GM18499 (cell line): Measurements from ENCODE around the gene GNAZ.

Source experiments
- ATAC-seq: cut with Tn5 transposase; IDR thresholded peaks from one replicate; pipeline ENCODE4 v1.9.1; 2021; ENCODE audit warnings: moderate number of reproducible peaks; ENCODE audit not compliant: insufficient read depth, unreplicated experiment

GNAZ gene

DNA sequence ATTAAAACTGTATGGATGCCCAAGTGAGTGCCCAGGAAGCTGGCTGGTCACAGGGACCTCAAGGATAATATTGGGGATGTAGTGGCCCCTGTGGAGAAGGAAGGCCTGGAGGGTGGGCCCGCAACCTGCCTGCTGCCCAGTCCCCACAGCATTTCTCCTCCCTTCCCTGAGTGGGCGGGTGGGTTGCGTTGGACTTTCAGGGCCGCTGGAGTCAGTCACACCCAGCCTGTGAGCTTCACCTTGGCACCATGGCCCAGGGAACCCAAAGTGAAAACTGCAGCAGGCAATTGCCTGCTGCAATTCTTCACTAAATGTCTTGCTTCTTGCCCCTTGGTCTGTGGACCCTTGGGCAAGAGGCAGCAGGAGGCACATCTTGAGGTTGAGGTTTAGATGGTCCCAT, 4.7 kb downstream of the GNAZ start:
- ATAC-seq: no peak

DNA sequence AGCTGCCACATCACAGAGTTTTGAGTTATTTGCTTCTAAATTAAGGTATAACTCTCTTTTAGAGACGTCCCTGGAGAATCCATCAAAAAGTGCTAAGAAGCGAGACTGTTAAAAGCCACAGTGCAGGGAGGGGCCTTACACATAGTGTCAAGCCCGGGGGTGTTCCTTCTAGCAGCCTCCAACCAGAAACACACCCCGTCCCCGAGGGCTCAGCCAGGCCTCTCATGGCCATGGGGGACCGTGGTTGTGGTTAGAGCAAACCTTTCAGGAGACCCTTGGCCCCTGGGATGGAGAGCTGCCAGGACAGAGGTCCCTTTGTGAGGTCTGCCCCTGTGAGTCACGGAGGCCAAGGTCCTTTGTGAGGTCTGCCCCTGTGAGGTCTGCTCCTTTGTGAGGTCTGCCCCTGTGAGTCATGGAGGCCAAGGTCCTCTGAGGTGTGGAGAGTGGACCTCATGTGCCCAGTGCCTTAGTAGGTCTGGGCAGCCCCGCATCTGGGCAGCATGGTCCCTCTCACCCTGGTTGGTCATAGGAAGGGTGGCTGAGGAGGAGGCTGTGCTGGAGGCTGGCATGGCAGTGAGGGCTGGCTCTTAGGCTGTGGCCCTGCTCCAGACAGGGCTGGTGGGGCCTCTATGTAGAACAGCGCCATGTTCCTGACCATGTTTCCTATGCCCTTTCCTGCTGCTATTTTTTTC, 5.4 kb downstream of the GNAZ start:
- ATAC-seq: no peak

DNA sequence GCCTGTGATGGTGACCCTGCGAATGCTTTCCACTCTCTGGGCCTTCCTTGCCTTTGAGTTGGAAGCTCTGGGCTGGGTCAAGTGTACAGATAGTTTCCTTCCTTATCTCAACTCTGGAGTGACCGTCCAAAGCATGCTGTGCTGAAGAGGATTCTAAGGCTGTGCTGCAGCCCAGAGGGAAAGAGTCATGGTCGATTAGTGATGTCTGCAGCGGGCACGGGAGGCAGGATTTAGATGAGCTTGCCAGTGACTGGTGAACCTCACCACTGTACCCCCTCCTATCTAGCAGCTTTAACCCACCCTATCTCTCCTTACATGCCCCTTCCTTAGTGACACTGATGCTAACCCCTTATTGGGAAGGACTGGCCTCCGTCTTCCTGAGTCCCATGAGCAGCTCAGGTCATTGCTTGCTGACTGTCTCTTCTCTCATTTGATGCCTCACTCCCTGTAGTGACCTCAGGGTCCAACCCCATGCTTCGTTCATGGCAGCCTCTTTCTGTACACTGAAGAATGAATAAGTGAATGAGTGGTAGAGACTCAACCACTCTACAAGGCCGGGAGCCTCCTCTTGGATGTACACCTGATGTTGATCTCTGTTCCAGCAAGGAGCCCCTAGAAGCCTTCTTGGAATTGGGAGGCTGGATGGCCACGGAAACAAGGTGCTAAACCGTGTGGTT, 6.7 kb downstream of the GNAZ start:
- ATAC-seq: no peak

DNA sequence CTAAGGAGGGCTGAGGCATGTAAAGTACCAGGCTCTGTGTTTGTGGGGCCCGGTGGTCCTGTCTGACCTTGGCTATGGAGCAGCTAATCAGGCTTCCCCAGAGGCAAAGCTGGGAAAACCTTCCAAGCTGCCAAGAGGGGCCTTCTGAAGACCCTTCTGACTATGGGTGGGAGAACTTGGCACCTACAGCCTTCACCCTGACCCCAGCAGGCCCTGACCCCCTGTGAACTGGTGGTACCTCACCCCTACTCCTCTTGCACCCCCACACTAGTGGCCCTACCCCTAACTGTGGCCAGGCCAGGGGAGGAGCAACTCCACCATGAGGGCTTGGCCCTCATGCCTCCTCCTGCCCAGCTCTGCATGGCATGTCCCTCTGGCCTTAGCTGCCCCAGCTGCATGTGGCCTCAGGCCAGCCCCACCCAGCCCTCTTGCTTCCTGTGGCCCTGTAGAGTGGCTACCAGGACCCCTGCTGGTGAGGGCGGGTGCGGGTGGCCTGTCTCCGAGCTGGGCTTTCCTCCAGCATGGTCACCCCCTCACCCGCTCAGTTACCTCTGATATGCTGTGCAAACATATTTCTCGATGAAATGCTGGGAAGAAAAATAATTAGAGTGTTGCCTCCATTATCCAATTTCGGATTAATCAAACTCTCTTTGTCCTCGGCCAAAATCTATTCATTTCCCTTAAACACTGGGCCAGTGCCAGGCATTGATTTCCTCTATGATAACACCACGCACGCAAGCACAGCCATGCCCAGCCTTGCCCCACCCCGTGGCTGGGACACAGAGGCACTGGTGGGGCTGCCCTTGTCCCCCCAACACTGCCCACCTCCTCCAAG, 7.5 kb downstream of the GNAZ start:
- no peak for ATAC-seq

DNA sequence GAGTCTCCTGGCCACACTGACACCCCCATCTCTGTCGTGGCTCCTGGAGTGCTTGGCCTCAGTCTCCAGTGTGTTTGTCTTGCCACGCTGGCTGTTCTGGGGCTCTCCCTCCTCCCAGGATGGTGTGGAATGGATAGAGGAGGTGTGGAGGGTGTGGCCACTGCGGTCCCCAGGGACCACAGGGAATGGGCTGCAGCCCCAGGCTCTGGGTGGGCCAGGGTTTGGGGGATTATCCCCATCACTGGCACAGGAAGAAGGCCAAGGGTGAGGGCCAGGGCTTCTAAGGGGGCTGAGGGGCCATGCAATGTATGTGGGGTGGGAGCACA, 8.1 kb downstream of the GNAZ start:
- no peak for ATAC-seq

DNA sequence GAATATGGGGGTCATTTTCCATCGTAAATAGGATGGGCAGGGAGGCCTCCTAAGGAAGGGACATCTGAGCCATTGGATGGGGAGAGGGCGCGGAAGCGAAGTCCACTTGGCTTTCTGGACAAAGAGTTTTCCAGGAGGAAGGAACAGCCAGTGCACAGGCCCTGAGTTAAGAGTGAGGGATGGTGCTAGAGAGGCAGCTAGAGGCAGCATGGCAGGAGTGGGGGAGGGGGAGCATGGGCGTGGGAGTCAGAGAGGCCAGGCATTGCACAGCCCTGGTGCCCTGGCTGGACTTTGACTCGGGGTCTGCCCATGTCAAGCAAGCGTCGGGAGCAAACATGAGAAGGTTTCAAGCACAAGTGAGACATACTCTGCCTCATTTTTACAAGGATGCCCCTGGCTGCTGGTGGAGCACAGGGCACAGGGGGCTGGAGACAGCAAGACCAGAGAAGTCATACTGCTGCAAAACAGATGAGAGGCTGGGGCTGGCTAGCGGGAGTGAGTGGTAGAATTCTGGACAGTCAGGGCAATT, 9.0 kb downstream of the GNAZ start:
- no peak for ATAC-seq

DNA sequence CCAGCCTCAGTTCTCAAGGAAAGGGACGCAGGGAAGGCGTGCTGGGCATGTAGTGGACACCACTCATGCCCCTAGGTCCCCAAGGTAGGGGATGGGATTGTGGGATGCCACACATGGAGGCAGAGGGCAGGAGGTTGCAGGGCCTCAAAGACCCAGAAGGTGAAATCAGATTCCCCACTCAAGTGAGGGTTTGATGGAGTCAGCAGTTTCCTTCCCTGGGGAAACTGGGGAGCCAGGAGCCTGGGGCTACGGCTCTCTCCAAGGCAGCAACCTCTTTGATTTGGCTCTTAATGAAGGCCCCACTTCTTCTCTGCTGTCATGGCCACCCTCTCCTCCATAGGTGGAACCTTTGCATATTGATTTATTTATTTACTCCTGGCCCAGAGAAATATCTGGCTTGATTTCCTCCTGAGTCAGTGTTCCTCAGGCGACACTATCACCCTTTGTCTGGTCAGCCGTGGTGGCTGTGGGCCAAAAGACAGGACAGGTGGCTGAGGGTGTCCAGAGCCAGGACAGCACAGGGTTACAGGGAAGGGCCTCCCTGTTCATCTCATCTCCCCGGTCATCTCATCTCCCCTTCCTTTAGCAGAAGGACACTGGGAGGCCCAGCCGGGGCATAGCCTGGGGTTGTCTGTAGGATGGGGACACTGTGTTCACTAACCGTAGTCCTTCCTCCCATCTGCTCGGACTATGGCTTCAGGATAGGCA, 9.6 kb downstream of the GNAZ start:
- ATAC-seq: no peak

DNA sequence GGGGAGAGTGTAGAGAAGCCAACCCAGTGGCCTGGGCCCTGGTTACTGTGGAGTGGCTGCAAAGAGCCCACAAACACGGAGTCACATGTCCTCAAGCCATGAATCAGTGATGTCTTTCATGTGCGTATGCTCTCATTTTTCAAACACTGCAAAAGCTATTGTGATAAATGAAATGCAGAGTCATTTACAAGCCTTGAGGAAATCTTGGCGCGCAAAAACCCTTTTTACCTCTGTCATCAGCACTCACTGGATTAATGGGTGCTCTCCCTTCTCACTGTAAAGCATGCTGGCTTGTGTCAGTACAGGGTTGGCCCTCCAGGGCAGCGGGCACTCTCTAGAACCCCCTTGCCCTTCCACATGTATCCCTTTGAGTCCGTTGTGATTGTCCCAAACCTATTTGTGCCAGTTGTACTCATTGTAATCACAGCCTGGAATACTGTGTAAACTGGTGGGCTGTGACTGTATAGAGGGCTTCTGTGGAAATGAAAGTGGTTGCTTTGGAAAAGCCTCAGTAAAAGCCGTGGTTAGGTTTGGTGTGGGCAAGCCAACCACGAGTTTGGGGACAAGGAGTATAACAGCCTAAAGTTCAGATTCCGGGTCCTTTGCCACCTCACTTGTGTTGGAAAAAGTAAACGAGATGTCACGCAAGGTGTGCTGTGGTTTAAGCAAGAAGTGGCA, 10.4 kb downstream of the GNAZ start:
- ATAC-seq: no peak

DNA sequence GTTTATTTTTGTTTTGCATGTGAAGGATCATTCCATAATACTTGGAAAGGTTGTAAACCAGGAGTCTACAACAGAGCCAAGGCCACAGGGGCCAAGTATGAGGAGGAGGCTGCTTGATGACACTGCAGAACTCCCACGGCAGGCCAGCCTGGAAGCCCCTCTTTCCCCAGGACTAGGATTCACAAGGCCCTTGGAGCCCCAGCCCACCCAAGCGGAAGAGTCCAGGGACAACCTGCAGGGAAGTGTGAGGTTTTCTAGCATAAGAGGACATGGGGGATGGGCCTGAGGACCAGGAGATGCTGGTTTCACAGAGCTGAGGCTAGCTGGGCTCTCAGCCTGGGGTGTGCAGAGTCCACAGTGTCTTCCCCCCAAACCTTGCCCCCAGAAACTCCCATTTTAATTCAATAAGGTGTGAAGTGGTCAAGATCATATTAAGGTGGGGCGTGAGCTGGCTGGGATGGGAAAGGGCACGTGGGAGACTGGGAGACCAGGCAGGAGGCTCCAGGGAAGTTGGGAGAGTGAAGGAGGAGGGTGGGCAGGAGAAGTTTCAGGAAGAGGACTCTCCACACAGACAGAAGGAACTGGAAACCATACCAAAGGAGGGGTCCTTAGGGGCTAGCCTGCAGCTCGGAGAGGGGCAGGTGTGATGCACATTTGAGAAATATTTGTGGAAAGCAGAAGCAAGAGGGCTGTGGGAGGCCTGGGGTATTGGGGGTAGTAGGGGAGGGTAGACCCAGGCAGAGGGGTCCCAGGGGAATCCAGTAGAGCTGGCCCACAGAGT, 12.4 kb downstream of the GNAZ start:
- ATAC-seq: no peak

DNA sequence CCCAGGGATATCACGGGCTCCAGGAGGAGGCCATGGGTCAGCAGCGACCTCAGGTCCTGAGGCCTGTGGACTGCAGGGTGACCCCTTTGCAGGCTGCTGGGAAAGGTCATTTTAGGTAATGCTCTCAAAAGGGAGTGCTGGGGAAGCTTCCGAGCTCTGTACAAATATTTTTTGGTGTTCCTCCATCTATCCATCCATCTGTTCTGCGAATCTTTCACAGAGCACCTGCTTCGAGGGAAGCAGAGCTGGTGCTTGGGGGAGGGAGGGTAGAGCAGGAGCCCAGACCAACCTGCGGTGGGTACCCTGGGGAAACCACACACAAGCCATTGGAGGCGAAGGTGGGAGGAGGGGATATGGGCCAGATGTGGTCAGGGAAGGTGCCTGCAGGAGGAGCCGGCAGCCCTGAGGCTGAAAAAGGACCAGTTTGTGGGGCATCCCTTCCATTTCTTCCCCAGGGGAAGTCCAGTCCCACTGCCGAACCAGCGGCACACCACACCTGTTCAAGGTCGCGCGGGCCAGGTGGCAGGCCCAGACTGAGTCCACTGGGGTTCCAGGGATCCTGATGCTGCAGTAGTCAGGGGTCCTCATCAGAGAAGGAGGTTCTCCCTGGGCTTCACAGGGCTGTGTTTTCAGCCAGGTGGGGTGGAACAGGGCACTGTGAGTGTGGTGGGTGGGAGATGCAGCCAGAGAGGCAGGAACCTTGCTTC, 13.1 kb downstream of the GNAZ start:
- ATAC-seq: no peak

DNA sequence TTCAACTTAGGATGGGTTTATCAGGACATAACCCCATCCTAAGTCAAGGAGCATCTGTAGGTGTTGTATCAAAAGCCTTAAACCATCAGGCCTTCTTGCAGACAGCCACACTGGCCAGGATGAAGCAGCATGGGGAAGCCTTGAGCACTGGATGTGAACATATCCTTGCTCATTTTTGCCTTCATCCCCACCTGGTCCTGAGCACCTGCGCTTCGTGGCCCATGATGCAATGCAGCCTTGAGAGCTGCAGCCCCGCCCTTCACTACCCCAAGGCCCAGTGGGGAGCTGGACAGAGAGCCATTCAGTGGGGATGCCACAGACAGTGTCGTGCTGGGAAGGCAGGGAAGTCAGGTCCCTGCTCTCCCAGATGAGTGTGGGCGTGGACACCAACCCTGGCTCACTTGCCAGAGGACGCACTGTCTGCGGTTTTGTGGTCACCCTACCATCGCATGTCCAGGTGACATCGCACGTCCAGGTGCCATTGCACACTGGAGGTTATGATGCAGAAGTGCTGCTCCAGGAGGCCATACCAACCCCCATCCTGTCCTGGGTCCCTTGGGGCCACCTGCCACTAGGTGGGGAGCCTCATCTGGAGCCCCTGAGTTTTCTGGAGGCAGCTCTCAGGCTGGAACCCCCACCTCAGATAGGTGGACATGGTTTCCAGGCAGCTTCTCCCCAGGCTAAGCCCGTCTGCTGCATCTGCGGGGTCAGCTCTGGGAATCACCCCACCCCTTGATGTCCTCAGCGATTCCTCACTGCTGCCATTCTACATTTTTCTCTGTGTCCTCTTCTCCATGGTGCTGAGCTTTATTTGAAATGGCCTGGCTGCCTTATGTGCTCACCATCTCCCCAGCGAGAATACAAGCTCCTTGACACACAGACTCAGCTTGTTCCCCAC, 14.4 kb downstream of the GNAZ start:
- ATAC-seq: no peak

DNA sequence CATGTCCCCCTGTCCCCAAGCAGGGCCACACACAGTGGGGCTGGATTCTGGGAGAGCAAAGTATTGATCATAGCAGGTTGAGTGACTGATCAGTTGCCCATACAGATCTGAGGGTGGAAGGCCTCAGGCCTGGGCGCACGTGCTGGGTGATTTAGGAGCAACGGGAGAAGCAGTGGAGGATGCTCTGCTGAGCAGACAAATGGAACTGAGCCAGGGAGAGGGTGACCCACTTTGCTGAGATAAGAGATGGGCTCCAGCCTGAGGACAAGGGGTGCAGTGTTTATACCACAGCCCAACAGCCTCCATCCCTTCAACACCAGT, 15.0 kb downstream of the GNAZ start:
- ATAC-seq: no peak

DNA sequence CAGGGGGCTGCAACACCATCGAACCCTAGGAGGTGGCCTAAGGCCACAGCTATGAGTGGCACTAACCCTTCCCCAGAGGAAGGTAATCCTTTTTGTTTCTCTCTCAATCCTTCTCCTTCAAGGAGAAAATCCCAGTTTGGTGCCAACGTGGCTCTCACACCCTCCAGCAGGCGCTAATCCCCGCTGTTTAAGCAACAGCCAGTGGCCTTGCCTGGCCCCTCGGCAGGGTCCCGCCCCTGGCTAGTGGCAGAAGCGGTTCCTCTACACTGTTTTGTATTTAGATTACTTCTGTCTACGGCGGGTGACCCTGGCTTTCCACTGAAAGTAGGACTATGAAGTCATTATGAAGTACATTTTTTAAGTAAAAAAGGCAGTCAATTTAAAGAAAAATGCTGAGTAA, 15.5 kb downstream of the GNAZ start:
- no peak for ATAC-seq

DNA sequence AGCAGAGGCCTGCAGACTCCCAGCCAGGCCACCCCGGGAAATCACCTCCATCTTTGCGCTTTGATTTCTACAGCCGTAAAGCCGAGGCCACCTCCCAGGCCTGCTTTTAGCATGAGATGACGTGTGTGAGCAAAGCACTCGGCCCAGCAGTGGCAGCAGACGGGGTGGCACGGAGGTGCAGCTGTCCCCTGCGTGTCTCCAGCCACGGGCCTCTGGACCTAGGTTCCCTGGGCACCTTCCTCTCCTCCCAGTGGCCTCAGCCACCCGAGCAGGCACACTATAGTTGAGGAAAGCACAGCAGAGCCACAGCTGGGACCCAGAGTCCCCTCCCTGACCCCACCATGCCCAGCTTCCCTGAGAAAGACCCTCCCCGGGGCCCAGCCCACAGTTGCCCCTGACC, 15.9 kb downstream of the GNAZ start:
- no peak for ATAC-seq

DNA sequence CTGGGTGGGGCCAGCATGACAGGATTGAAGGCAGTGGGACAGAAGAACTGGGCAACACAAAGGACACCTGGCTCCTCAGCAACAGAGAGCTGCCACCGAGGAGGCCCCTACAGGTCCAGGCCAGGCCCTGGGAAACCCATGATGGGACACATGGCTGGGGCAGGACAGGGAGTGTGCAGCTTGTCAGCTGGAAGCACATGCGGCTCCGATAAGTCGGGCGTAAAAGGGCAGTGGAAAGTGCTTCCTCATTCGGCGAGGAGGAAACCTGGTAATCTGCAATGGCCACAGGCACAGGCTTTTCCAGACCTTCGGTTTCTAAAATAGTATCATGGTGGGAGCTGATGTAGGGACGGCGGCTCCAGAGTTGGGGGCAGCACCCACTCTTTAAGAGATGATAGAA, 16.5 kb downstream of the GNAZ start:
- no peak for ATAC-seq

DNA sequence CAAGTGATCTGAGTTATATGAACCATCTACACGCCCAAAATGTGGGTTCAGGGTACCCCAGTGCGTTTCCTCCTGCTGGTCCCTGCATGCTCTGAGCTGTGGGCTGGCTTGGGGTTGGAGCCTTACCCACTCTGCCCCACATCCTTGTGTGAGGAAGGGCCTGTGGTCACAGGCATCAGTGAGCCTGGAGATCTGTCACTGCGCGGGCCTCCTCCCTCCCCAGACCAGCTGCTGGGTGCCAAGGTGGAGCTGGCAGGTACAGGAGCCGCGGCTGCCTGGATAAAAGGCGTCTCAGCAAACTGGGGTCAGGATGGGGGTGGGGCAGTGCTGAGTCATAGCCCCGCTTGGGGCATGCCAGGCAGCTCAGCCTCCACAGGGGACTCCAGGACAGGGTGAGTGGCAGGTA, 17.9 kb downstream of the GNAZ start:
- no peak for ATAC-seq

DNA sequence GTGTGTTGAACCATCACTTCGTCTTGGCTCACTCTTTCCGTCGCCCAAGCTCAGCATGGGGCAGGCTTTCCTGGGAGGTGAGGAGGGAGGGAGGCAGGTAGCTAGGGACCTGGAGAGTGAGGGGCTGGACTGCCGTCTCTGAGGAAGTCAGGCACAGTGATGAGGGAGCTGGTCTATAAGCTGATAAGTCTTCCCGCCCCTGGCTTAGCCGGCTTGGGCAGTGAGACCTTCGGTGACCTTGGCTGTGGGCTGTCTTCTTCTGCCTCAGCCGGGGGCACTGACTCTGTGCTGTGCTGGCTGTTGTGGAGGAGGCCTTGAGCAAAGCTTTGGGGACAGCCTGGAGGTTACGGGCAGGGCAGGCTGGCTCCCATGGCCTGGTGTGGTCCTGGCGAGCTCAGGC, 18.7 kb downstream of the GNAZ start:
- no peak for ATAC-seq
